HG03066 (cell line): Measurements from ENCODE around the gene IRF3.

Experiments
- ATAC-seq: cut with Tn5 transposase; IDR thresholded peaks from one replicate; pipeline ENCODE4 v1.9.1; 2021; ENCODE audit warnings: low read depth; ENCODE audit not compliant: unreplicated experiment

The IRF3 gene, protein sequence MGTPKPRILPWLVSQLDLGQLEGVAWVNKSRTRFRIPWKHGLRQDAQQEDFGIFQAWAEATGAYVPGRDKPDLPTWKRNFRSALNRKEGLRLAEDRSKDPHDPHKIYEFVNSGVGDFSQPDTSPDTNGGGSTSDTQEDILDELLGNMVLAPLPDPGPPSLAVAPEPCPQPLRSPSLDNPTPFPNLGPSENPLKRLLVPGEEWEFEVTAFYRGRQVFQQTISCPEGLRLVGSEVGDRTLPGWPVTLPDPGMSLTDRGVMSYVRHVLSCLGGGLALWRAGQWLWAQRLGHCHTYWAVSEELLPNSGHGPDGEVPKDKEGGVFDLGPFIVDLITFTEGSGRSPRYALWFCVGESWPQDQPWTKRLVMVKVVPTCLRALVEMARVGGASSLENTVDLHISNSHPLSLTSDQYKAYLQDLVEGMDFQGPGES

DNA sequence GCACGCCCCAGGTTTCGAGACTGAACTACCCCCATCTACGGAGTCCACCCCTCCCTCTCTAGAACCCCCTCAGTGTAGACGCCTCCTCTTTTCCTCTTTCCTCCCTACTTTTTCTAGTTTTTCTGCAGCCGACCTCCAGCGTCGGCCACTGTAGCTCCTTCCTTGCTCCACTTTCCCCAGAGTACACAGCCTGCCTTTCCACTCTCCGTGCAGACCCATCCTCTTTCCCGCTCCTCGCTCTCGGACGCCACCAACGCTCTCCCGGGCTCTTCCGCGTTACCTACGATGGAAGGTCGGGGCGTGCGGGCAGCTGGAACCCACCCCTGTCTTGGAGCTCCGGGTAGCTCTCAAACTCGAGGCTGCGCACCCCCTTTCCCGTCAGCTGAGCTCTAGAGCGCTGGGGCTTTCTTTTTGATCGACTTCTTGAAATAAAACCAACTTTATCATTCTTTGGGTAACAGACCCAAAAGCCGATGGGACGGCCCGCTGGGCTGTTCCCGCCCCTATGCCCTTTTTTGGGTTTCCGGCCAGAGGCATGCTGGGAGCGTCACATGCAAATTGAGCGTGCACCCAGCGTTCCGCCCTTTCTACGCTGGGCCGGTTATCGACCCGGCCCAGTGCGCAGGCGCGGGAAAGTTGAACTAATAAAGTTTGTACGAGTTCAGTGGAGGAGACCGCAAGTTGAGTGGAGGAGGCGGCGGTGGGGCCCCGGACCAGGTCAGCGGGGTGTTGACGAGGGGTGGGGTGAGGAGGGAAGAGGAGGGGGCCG is at the start of gene IRF3, which contains the start of gene BCL2L12:
TSS of gene IRF3 (minus strand) at position 507 of the 769 bp plus-strand sequence. CDS start 1,019 bp downstream, outside the sequence.
TSS of gene BCL2L12 (plus strand) at position 583 of the 769 bp plus-strand sequence. CDS start 760 bp downstream, outside the sequence.
- peak; percentile 77 for ATAC-seq

DNA sequence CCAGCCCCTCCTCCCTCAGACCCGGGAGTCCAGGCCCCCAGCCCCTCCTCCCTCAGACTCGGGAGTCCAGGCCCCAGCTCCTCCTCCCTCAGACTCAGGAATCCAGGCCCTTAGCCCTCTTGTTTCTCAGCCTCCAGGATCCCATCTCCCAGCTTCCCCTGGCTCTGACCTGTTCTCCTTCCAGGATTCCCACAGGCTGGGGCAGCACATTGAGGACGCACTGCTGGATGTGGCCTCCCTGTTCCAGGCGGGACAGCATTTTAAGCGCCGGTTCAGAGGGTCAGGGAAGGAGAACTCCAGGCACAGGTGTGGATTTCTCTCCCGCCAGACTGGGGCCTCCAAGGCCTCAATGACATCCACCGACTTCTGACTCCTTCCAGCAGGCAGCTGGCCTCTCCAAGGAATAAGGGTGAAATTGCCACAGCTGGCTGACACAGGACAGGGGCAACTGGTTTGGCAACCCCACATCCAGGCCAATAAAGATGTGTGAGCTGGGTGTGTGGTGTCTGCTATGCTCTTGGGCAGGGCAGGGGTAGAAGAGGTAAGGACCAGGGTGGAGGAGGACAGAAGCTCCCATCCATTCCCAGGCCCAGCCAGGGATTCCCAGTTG is 47.7 kb upstream of the IRF3 start:
- no peak for ATAC-seq

DNA sequence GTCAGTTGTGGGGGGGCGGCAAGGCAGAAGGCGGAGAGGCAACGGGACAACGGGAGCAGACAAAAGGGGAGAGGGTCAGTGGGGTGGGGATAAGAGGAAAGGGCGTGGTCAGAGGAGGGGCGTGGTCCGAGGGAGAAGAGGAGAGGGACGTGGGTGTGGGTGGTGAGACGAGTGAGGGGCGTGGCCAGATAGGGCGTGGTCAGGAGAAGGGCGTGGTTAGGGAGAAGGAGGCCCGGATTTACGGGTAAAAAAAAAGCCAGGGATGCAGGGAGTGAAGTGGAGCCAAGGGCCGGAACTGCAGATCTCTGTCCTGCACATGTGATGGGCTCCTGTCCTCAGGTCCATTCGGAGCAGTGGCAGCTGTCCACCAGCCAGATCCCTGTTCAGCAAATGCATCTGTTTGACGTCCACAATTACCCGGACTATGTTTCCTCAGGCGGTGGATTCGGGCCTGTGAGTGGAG is 46.8 kb upstream of the IRF3 start:
- ATAC-seq, result no peak

DNA sequence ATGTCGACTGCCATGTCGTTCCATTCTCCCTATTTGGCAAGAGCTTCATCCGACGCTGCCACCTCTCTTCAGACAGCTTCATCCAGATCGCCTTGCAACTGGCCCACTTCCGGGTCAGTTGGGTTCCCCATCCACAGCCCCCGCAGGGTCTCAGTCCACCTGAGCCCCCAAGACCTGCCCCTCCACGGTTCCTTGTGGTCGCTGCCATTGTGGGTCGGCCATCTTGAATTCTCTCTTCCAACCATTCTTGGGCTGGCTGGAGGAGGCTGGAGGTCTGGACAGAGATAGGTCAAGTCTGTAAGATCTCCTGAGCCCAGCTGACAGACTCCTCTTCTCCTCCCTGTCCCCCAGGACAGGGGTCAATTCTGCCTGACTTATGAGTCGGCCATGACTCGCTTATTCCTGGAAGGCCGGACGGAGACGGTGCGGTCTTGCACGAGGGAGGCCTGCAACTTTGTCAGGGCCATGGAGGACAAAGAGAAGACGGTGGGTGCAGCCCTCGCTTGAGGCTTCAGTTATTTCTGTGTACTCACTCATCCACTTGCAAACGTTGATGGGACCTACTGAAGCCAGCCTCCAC is 44.8 kb upstream of the IRF3 start:
- no peak for ATAC-seq

DNA sequence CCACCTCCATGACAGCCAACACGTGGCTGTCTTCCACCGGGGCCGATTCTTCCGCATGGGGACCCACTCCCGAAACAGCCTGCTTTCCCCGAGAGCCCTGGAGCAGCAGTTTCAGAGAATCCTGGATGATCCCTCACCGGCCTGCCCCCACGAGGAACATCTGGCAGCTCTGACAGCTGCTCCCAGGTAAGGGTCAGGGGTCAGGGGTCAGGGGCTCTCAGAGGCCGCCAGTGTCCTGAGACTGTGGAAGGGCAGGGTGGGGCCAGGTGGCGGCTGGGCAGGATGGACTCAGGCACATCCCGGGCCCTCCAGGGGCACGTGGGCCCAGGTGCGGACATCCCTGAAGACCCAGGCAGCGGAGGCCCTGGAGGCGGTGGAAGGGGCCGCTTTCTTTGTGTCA is 40.3 kb upstream of the IRF3 start:
- no peak for ATAC-seq

DNA sequence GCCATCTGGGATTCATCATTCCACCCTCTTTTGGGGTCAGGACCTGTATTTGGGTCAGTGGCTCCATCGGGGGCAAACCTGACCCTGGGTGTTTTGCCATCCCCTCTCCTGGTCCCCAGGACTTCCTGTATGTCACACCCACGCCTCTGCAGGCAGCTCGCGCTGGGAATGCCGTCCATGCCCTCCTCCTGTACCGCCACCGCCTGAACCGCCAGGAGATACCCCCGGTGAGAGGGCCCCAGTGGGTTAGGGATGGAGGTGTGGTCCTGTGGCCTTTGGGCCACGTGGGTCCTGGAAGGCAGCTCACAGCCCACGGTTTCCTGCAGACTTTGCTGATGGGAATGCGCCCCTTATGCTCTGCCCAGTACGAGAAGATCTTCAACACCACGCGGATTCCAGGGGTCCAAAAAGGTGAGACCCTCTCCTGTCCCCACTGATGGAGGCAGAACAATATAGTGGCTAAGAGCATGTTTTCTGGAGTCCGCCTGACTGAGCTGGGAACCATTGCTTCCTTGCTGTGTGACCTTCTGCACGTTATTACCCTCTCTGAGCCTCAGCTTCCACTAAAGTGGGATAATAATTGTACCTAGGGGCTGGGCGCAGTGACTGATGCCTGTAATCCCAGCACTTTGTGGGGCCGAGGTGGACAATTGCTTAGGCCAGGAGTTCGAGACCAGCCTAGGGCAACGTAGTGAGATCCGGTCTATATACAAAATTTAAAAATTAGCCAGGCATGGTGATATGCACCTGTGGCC is 39.4 kb upstream of the IRF3 start:
- no peak for ATAC-seq

DNA sequence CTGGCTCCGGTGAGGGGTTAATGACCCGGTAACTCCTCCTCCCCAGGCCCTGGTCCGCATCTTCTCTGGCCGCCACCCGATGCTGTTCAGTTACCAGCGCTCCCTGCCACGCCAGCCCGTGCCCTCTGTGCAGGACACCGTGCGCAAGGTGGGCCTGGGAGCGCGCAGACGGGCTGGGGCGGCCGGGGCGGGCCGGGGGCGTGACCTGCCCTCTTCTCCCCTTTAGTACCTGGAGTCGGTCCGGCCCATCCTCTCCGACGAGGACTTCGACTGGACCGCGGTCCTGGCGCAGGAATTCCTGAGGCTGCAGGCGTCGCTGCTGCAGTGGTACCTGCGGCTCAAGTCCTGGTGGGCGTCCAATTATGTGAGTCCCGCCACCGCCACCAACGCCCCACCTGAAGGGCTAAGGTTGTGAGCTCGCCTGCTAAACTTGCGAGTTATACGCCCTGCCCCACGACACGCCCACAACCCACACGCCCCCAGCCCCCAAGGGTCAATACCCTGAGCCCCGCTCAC is 35.7 kb upstream of the IRF3 start:
- ATAC-seq, result no peak

DNA sequence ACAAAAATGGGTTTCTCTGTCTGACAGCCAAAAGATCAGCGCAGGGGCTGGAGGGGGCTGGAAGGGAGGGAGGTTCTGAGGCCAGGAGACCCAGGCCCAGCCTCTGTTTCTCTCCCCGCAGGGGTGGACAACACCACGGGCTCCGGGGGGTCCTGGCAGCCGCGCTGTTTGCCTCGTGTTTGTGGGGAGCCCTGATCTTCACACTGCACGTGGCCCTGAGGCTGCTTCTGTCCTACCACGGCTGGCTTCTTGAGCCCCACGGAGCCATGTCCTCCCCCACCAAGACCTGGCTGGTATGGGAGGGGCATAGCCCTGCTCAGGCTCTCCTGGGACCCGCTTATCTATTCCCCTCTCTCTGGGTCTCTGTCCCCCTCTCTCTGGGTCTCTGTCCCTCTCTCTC is 34.9 kb upstream of the IRF3 start:
- no peak for ATAC-seq

DNA sequence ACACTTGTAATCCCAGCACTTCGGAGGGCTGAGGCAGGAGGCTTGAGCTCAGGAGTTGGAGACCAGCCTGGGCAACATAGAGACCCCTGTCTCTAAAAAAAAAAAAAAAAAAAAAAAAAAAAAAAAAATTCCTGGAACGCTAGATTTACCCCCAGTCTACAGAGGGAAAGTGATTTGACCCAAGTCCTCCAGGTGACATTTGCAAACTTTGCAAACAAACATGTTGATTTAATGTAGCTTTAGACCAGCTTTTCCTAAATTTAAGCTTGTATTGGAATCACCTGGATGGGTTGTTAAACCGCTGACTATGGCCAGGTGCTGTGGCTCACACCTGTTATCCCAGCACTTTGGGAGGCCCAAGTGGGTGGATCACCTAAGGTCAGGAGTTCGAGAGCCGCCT is 33.7 kb upstream of the IRF3 start:
- ATAC-seq, result no peak

DNA sequence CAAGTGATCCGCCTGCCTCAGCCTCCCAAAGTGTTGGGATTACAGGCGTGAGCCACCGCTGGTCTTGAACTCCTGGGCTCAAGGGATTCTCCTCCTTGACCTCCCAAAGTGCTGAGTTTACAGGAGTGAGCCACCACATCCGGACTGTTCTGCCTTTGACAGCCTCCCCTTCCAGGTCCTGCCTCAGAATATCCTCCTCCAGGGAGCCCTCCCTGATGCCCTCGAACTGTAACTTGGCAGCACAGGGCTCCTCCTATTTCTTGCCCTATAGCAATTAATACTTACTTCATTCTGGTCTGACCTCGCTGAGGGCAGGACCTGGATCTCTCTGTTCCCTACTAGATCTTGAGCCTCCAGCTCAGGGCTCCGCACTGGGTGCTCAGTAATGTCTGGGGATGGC is 31.2 kb upstream of the IRF3 start:
- no peak for ATAC-seq

DNA sequence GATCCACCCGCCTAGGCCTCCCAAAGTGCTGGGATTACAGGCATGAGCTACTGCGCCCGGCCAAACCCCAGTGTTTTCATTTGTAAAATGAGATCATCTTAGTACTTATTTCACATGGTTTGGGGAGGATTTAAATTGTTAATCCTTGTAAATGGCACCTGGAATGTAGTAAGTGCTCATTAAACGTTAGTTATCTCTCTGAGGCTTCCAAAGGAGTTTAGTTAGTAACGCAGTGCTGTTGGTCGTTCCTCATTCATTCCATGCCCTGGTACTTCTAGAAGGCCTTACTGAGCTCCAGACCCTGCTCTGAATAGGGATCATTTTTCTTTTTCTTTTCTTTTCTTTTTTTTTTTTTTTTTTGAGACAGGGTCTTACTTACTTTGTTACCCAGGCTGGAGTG is 30.5 kb upstream of the IRF3 start:
- no peak for ATAC-seq

DNA sequence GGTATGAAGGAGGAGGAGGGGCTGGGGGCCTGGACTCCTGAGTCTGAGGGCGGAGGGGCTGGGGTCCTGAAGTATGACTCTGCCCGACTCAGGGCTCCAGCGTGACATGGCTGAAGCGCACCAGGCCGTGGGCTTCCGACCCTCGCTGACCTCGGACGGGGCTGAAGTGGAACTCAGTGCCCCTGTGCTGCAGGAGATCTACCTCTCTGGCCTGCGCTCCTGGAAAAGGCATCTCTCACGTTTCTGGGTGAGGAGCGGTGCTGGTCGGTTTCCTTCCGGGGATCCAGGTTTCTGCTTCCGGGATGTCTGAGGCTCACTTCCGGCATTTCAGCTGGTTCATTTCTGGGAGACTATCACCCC is 26.5 kb upstream of the IRF3 start:
- no peak for ATAC-seq

DNA sequence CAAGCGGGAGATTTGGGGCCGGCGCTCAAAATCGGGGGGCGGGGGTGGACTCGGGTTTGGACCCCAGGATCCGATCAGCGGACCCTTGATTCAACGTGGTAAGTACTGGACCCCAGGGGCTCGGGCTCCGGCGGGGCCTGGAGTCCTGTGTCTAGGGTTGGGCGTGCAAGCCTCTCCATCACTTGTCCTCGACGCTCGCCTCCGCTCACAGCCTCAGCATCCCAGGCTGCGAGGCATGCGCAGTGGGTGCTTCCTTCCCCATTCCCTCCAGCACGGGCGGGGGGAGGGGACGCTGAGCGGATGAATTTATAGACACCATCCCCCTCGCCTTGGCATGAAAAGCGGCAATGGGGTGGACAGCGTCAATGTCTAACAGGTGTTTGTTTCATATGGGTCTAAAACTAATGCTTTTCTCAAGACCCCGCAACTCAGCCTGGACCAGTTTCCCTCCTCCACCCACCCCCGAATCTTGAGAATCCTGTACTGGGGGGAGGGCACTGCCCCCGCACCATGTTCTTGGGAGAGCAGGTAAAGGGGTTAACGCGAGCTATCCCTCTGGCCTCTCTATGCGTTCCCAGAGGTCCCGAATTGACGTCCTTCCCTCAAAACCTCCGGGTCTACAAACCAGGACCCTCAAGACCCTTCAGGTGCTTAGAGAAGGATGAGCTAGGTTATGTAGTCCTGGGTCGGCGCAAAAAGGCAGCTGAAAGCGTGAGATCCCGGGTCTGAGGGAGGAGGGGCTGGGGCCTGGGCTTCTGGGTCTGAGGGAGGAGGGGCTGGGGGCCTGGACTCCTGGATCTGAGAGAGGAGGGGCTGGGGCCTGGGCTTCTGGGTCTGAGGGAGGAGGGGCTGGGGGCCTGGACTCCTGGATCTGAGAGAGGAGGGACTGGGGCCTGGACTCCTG is 25.8 kb upstream of the IRF3 start:
- no peak for ATAC-seq

DNA sequence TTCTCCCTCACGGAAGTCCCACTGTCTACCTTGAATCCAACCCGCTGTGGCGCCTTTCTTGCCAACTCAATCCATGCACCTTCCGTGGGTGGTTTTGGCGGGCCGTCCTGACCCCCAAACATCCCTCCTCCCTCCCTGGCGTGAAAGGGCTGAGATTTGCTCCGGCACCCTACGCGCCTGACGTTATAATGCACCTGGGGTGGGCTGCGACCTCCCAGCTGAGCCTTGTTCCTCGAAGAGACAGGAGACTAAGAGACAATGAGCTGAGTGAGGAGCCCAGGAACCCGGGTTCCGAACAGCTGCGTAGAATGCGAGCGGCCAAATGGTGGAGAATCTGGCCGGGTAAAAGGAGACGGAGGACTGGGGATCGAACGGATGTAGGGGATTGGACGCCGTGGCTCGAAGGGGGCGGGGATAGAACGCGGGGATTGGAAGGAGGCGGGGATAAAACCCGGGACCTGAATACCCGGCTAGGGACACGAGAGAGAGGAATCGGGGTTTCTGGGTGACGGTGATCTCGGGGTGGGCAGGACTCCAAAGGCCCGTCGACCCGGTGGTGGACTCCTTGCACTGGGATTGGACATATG is 25.1 kb upstream of the IRF3 start, which contains the start of gene CPT1C:
TSS of gene CPT1C (plus strand) at position 461 of the 587 bp plus-strand sequence. CDS start 1,137 bp downstream, outside the sequence.
- ATAC-seq, result no peak

DNA sequence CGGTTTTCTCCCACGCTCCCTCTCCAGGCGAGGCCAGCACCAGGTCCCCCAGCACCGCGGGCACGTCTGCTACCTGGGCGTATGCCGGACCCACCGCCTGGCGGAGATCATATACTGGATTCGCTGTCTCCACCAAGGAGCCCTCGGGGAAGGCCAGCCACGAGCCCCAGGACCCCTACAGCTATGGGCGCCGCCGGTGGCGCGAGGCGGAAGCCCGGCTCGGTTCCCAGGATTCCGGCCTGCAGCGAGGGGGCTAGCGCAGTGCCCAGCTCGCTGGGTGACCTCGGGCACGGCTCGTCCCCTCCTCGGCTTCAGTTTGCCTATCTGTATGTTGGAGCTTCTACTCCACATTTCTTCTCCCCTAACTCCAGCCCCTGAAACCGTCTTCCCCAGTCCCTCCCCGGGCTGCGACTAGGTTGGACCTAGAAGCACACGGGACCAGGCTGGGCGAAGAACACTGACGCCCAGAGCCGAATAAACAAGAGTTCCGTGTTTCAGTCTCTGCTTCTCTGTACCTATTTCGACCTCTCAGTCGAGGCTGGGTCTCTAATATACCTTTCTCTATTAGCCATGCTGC is 24.5 kb upstream of the IRF3 start:
- ATAC-seq, result no peak

DNA sequence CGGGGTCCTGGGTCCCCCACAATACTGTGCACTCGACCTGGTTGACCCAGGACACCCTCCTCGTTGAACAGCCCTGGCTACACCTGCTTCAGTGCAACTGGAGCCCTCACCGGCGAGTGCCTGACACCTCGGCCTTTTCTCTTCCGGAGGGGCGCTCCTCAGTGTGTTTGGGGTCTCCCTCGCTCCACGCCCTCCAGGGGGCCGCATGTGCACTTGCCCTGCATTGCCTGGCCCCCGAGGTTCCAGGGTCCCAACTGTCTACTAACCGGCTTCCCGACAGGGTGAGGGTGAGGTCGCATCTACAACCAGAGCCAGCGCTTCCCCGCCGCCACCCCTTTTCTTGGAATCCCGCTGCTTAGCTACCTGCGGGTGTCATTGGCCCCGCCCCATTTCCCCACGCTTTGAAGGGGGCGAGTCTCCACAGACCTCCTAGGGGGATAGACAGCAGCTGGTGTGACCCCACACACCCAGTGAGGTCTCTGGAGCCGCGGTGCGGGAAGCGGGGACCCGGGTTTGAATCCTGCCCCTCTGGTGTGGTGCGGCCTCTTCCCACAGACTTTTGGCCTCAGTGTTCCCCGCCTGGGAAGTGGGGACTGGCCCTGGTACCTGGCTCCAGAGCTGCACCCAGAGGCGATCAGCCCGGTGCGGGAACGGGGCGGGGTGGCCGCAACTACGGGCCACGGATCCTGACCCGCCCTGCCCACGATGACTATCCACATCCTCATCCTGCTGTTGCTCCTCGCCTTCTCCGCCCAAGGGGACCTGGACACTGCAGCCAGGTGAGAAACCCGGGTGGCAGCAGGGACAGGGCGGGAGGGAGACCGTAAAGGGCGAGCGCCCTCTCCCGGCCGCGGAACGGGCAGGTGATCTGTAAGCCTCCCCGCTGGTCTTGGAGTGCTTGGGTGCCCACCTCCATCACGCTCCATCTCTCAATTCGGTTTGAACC is 23.7 kb upstream of the IRF3 start, which contains the start of gene ADM5:
TSS of gene ADM5 (plus strand) at position 462 of the 946 bp plus-strand sequence. CDS start at position 706, 244 bp downstream.
- ATAC-seq, result no peak
